Measurements from ENCODE around the gene DISC1. TPM values are rescaled to one million over a fixed set of nuclear protein-coding genes. Genes with fewer than 3 reads are reported as not detected.
"Not testable (repeated sequence)": the region's sequence is repeated elsewhere in the genome, so short reads cannot be mapped to it uniquely, and the experiment has no call there.

Gene DISC1
- total RNA-seq, 2 experiments from 2014 or later = 1.9 to 3.8 TPM

GRCh38 chr1:231639819-231640218 is 13.2 kb downstream of the DISC1 start:
- ATAC-seq (no peak), DNase-seq (no peak)
- H3K4me3 Mint-ChIP-seq = no peak overlapping the region
- H3K27me3 Mint-ChIP-seq = no peaks in the 10 kb centered on the region
- no peak overlapping the region for H3K27ac Mint-ChIP-seq
- POLR2A ChIA-PET = no interaction called here
- peaks cover 6% of the 10 kb centered on the region for H3K9me3 Mint-ChIP-seq (ENCODE audit: low read depth)
- H3K36me3 Mint-ChIP-seq (ENCODE audit: low read depth) = peaks cover 4% of the 10 kb centered on the region
- CTCF ChIA-PET = no interaction called here
- intact Hi-C loops (cut with DNase I, micrococcal nuclease) = no loop called here
- H3K4me1 Mint-ChIP-seq = peaks cover 29% of the 10 kb centered on the region

GRCh38 chr1:231641444-231641843 is 14.9 kb downstream of the DISC1 start:
- DNase-seq; H3K27me3 Mint-ChIP-seq; H3K4me3 Mint-ChIP-seq; H3K9me3 Mint-ChIP-seq (ENCODE audit: low read depth); intact Hi-C loops (cut with DNase I, micrococcal nuclease); H3K36me3 Mint-ChIP-seq (ENCODE audit: low read depth); CTCF ChIA-PET; H3K27ac Mint-ChIP-seq; POLR2A ChIA-PET; ATAC-seq: not testable (repeated sequence)
- H3K4me1 Mint-ChIP-seq = peaks cover 24% of the 10 kb centered on the region

- H3K9me3 Mint-ChIP-seq (ENCODE audit: low read depth); ATAC-seq; H3K27ac Mint-ChIP-seq; H3K27me3 Mint-ChIP-seq; CTCF ChIA-PET; H3K4me3 Mint-ChIP-seq; DNase-seq; H3K36me3 Mint-ChIP-seq (ENCODE audit: low read depth); POLR2A ChIA-PET; intact Hi-C loops (cut with DNase I, micrococcal nuclease): not testable (repeated sequence)
- H3K4me1 Mint-ChIP-seq = peaks cover 24% of the 10 kb centered on the region
Observed at GRCh38 chr1:231642061-231642460, 15.5 kb downstream of the DISC1 start.

GRCh38 chr1:231642618-231643017 is 16.0 kb downstream of the DISC1 start:
- Mint-ChIP-seq H3K36me3 (ENCODE audit: low read depth) (peaks cover 5% of the 10 kb centered on the region), H3K27ac (no peak overlapping the region), H3K4me3 (no peak overlapping the region), H3K9me3 (ENCODE audit: low read depth) (peaks cover 1% of the 10 kb centered on the region), H3K4me1 (peaks cover 22% of the 10 kb centered on the region), H3K27me3 (no peaks in the 10 kb centered on the region)
- ATAC-seq (no peak), DNase-seq (no peak)
- CTCF ChIA-PET = no interaction called here
- intact Hi-C loops (cut with DNase I, micrococcal nuclease) = no loop called here
- POLR2A ChIA-PET = no interaction called here

- peaks cover 4% of the 10 kb centered on the region for H3K36me3 Mint-ChIP-seq (ENCODE audit: low read depth)
- no peak for DNase-seq
- no peak overlapping the region for H3K27ac Mint-ChIP-seq
- H3K27me3 Mint-ChIP-seq = no peaks in the 10 kb centered on the region
- peaks cover 16% of the 10 kb centered on the region for H3K4me1 Mint-ChIP-seq
- POLR2A ChIA-PET = no interaction called here
- intact Hi-C loops (cut with DNase I, micrococcal nuclease) = no loop called here
- ATAC-seq = no peak
- peaks cover 2% of the 10 kb centered on the region for H3K9me3 Mint-ChIP-seq (ENCODE audit: low read depth)
- no peak overlapping the region for H3K4me3 Mint-ChIP-seq
- CTCF ChIA-PET = interaction anchor here (1.6 to 2.6 kb wide), 2 partner anchors 11 to 12 kb away, joined by 3 to 10 read pairs; no protein-coding TSS in a partner anchor
Observed at GRCh38 chr1:231643071-231643934, 16.7 kb downstream of the DISC1 start.

GRCh38 chr1:231643935-231644237 is 17.3 kb downstream of the DISC1 start:
- peaks cover 10% of the 10 kb centered on the region for H3K4me1 Mint-ChIP-seq
- intact Hi-C loops (cut with DNase I, micrococcal nuclease) = no loop called here
- peaks cover 4% of the 10 kb centered on the region for H3K36me3 Mint-ChIP-seq (ENCODE audit: low read depth)
- no peak overlapping the region for H3K4me3 Mint-ChIP-seq
- H3K9me3 Mint-ChIP-seq (ENCODE audit: low read depth) = peaks cover 2% of the 10 kb centered on the region
- ChIA-PET CTCF (interaction anchor here (1.6 to 2.6 kb wide), 2 partner anchors 11 to 13 kb away, joined by 3 to 10 read pairs; no protein-coding TSS in a partner anchor), POLR2A (no interaction called here)
- no peak overlapping the region for H3K27ac Mint-ChIP-seq
- DNase-seq = no peak
- ATAC-seq = no peak
- H3K27me3 Mint-ChIP-seq = no peaks in the 10 kb centered on the region

- POLR2A ChIA-PET; intact Hi-C loops (cut with DNase I, micrococcal nuclease); H3K36me3 Mint-ChIP-seq (ENCODE audit: low read depth); H3K9me3 Mint-ChIP-seq (ENCODE audit: low read depth); H3K27ac Mint-ChIP-seq; H3K4me3 Mint-ChIP-seq; DNase-seq; H3K27me3 Mint-ChIP-seq; ATAC-seq: not testable (repeated sequence)
- peaks cover 15% of the 10 kb centered on the region for H3K4me1 Mint-ChIP-seq
- CTCF ChIA-PET = interaction anchor here (2.6 kb wide), 1 partner anchor 9 kb away, joined by 10 read pairs; no protein-coding TSS in a partner anchor
Observed at GRCh38 chr1:231645634-231646033, 19.0 kb downstream of the DISC1 start.

- intact Hi-C loops (cut with DNase I, micrococcal nuclease); DNase-seq; CTCF ChIA-PET; POLR2A ChIA-PET; H3K27ac Mint-ChIP-seq; H3K27me3 Mint-ChIP-seq; ATAC-seq; H3K4me3 Mint-ChIP-seq; H3K9me3 Mint-ChIP-seq (ENCODE audit: low read depth); H3K36me3 Mint-ChIP-seq (ENCODE audit: low read depth): not testable (repeated sequence)
- peaks cover 21% of the 10 kb centered on the region for H3K4me1 Mint-ChIP-seq
Observed at GRCh38 chr1:231646165-231646564, 19.6 kb downstream of the DISC1 start.

- ATAC-seq; H3K36me3 Mint-ChIP-seq (ENCODE audit: low read depth); intact Hi-C loops (cut with DNase I, micrococcal nuclease); POLR2A ChIA-PET; H3K9me3 Mint-ChIP-seq (ENCODE audit: low read depth); H3K4me3 Mint-ChIP-seq; H3K27me3 Mint-ChIP-seq: not testable (repeated sequence)
- peak; percentile 18 for DNase-seq
- CTCF ChIA-PET = interaction anchor here (1.5 kb wide), 1 partner anchor 16 kb away, joined by 3 read pairs; no protein-coding TSS in a partner anchor
- Mint-ChIP-seq H3K27ac (peak overlapping the region; percentile 19), H3K4me1 (peaks cover 30% of the 10 kb centered on the region)
Observed at GRCh38 chr1:231651621-231652260, 25.2 kb downstream of the DISC1 start.

- CTCF ChIA-PET = interaction anchor here (1.3 to 2.5 kb wide), 3 partner anchors 9 to 125 kb away, joined by 3 to 10 read pairs (median 3); no protein-coding TSS in a partner anchor
- no peaks in the 10 kb centered on the region for H3K36me3 Mint-ChIP-seq (ENCODE audit: low read depth)
- H3K27ac Mint-ChIP-seq = no peak overlapping the region
Observed at GRCh38 chr1:231653632-231654031, 27.0 kb downstream of the DISC1 start.

GRCh38 chr1:231656741-231657140 is 30.2 kb downstream of the DISC1 start:
- Mint-ChIP-seq H3K27ac (no peak overlapping the region), H3K36me3 (ENCODE audit: low read depth) (peaks cover 4% of the 10 kb centered on the region), H3K4me3 (no peak overlapping the region), H3K9me3 (ENCODE audit: low read depth) (peaks cover 4% of the 10 kb centered on the region), H3K4me1 (peaks cover 24% of the 10 kb centered on the region), H3K27me3 (no peaks in the 10 kb centered on the region)
- DNase-seq = no peak
- intact Hi-C loops (cut with DNase I, micrococcal nuclease) = no loop called here
- CTCF ChIA-PET = no interaction called here
- no peak for ATAC-seq
- POLR2A ChIA-PET = no interaction called here

More at GRCh38 chr1:231653632-231654031, 27.0 kb downstream of the DISC1 start:
- intact Hi-C loops (cut with DNase I, micrococcal nuclease) = no loop called here
- POLR2A ChIA-PET = no interaction called here
- Mint-ChIP-seq H3K27me3 (no peaks in the 10 kb centered on the region), H3K4me3 (no peak overlapping the region), H3K9me3 (ENCODE audit: low read depth) (peaks cover 6% of the 10 kb centered on the region), H3K4me1 (peaks cover 37% of the 10 kb centered on the region)
- no peak for DNase-seq
- ATAC-seq = no peak

- H3K27ac Mint-ChIP-seq; DNase-seq; POLR2A ChIA-PET; H3K9me3 Mint-ChIP-seq (ENCODE audit: low read depth); intact Hi-C loops (cut with DNase I, micrococcal nuclease); ATAC-seq; H3K36me3 Mint-ChIP-seq (ENCODE audit: low read depth); H3K4me3 Mint-ChIP-seq; H3K27me3 Mint-ChIP-seq: not testable (repeated sequence)
- peaks cover 19% of the 10 kb centered on the region for H3K4me1 Mint-ChIP-seq
- CTCF ChIA-PET = interaction anchor here (0.6 kb wide), 1 partner anchor 679 kb away, joined by 4 read pairs; no protein-coding TSS in a partner anchor
Observed at GRCh38 chr1:231658223-231658622, 31.6 kb downstream of the DISC1 start.

Data from activated CD4-positive, alpha-beta T cell treated with anti-CD3 and anti-CD28 coated beads for 36 hours (primary cell).